Activated B cell treated with CpG ODN at 0.5 μM for 24 hours (primary cell): ENCODE measurements around the gene PRKN. TPM values are rescaled to one million over a fixed set of nuclear protein-coding genes. Genes with fewer than 3 reads are reported as not detected.

Experiments used
- ATAC-seq: fragments of 200-7000 bp; cut with Tn5 transposase; one replicate; pipeline ENCODE4 v1.10.0; 2021; ENCODE audit warnings: low read depth, mild to moderate bottlenecking, moderate library complexity
- CTCF ChIA-PET: fragments of 350-600 bp; sonication (Branson Sonifier 250); formaldehyde crosslinking; loops from one replicate; lab custom pipeline; 2021; ENCODE audit warnings: antibody characterized with exemption; lab: Charles Lee
- POLR2A ChIA-PET: fragments of 350-600 bp; sonication (Branson Sonifier 250); formaldehyde crosslinking; loops from one replicate; lab custom pipeline; 2021; ENCODE audit warnings: antibody characterized with exemption; lab: Charles Lee
- DNase-seq: peaks from one replicate; pipeline ENCODE4 v3.0.0; 2022
- H3K27ac Mint-ChIP-seq: one replicate; pipeline ENCODE4 v1.8.0; 2020; ENCODE audit warnings: mixed read lengths
- H3K27me3 Mint-ChIP-seq: one replicate; pipeline ENCODE4 v1.8.0; 2021; ENCODE audit warnings: mixed read lengths
- H3K36me3 Mint-ChIP-seq: one replicate; pipeline ENCODE4 v1.8.0; 2021; ENCODE audit warnings: low read depth, mixed read lengths
- H3K4me1 Mint-ChIP-seq: one replicate; pipeline ENCODE4 v1.8.0; 2021; ENCODE audit warnings: mixed read lengths
- H3K4me3 Mint-ChIP-seq: one replicate; pipeline ENCODE4 v1.8.0; 2020; ENCODE audit warnings: mild to moderate bottlenecking, mixed read lengths
- H3K9me3 Mint-ChIP-seq: one replicate; pipeline ENCODE4 v1.8.0; 2020; ENCODE audit warnings: mixed read lengths
- CTCF ChIP-seq: fragments of 200-600 bp; IDR thresholded peaks from one replicate; pipeline ENCODE4 v1.8.0; 2022; ENCODE audit warnings: antibody characterized with exemption, mild to moderate bottlenecking
- intact Hi-C: fragments of 100-400 bp; cut with micrococcal nuclease; formaldehyde crosslinking; loops from one replicate; pipeline ENCODE4 v1.15.1; 2024
- total RNA-seq: library from RNA; stranded (reverse); gene quantifications from 2 replicates; pipeline ENCODE4 v1.2.3, GENCODE V29; 2022

PRKN gene
- total RNA-seq, 1 donor from 2014 or later: 2.3 TPM

- H3K9me3 Mint-ChIP-seq: no peaks in the 10 kb centered on the region
- CTCF ChIA-PET: no interaction called here
- intact Hi-C loops: no loop called here
- H3K4me1 Mint-ChIP-seq: no peaks in the 10 kb centered on the region
- POLR2A ChIA-PET: no interaction called here
- H3K27me3 Mint-ChIP-seq: no peaks in the 10 kb centered on the region
- no peak overlapping the region for H3K27ac Mint-ChIP-seq
- TF ChIP-seq CTCF: no peak
- no peak for DNase-seq
- H3K4me3 Mint-ChIP-seq: no peak overlapping the region
- no peaks in the 10 kb centered on the region for H3K36me3 Mint-ChIP-seq
- no peak for ATAC-seq
Observed at GRCh38 chr6:161534264-161534873, 1193.2 kb downstream of the PRKN start.

GRCh38 chr6:161533266-161533665 lies 1194.3 kb downstream of the PRKN start:
- Mint-ChIP-seq H3K9me3 (no peaks in the 10 kb centered on the region), H3K4me3 (no peak overlapping the region), H3K27me3 (no peaks in the 10 kb centered on the region), H3K36me3 (no peaks in the 10 kb centered on the region), H3K4me1 (no peaks in the 10 kb centered on the region), H3K27ac (no peak overlapping the region)
- intact Hi-C loops: no loop called here
- ATAC-seq (no peak), DNase-seq (no peak)
- ChIA-PET POLR2A (no interaction called here), CTCF (no interaction called here)
- TF ChIP-seq CTCF: no peak

- no peak for ATAC-seq
- TF ChIP-seq CTCF: no peak
- Mint-ChIP-seq H3K27ac (no peak overlapping the region), H3K36me3 (no peaks in the 10 kb centered on the region), H3K9me3 (no peaks in the 10 kb centered on the region), H3K4me1 (no peaks in the 10 kb centered on the region), H3K27me3 (no peaks in the 10 kb centered on the region), H3K4me3 (no peak overlapping the region)
- no peak for DNase-seq
- ChIA-PET POLR2A (no interaction called here), CTCF (no interaction called here)
- intact Hi-C loops: no loop called here
Observed at GRCh38 chr6:161532536-161532935, 1195.0 kb downstream of the PRKN start.

- Mint-ChIP-seq H3K9me3 (peaks cover 3% of the 10 kb centered on the region), H3K36me3 (no peaks in the 10 kb centered on the region), H3K4me3 (no peak overlapping the region), H3K4me1 (no peaks in the 10 kb centered on the region), H3K27me3 (no peaks in the 10 kb centered on the region), H3K27ac (no peak overlapping the region)
- intact Hi-C loops: no loop called here
- DNase-seq (no peak), ATAC-seq (no peak)
- ChIA-PET POLR2A (no interaction called here), CTCF (no interaction called here)
- TF ChIP-seq CTCF: no peak
Observed at GRCh38 chr6:161526794-161527193, 1200.8 kb downstream of the PRKN start.

GRCh38 chr6:161523362-161523761 lies 1204.2 kb downstream of the PRKN start:
- TF ChIP-seq CTCF: no peak
- peaks cover 4% of the 10 kb centered on the region for H3K9me3 Mint-ChIP-seq
- POLR2A ChIA-PET: no interaction called here
- no peaks in the 10 kb centered on the region for H3K36me3 Mint-ChIP-seq
- DNase-seq: no peak
- intact Hi-C loops: no loop called here
- H3K27me3 Mint-ChIP-seq: no peaks in the 10 kb centered on the region
- H3K4me3 Mint-ChIP-seq: no peak overlapping the region
- CTCF ChIA-PET: no interaction called here
- no peak for ATAC-seq
- no peaks in the 10 kb centered on the region for H3K4me1 Mint-ChIP-seq
- no peak overlapping the region for H3K27ac Mint-ChIP-seq
